Measurements from ENCODE around the gene EVL. TPM values are rescaled to one million over a fixed set of nuclear protein-coding genes. Genes with fewer than 3 reads are reported as not detected.

EVL gene
- total RNA-seq, 2 experiments from 2014 or later, result 206 to 298 TPM

DNA sequence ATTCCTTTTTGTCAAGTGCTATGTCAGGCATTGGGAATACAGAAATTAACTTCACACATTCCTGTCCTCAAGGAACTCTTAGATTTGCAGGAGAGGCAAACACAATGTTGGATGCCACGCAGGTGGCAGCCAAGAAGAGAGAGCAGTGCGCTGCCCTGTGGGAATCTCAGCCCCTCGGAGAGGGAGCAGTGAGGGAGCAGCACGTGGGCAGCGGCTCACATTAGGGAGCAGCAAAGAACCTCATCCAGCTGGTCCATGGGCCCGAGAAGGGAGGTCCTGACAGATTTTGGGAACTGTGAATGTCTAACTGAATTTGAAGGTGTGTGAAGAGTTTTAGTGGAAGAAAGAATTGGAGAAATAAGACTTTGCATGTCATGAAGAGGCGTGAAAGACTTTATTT is 47.2 kb upstream of the EVL start:
- no peaks in the 10 kb centered on the region for H3K36me3 ChIP-seq (ENCODE audit: insufficient read depth, low read length)
- ChIA-PET POLR2A (interaction anchor here (0.7 kb wide), 1 partner anchor 17 kb away, joined by 4 read pairs; no protein-coding TSS in a partner anchor), CTCF (ENCODE audit: unreplicated experiment) (no interaction called here)
- H2AFZ ChIP-seq (ENCODE audit: low read length), result no peak overlapping the region
- no peaks in the 10 kb centered on the region for H4K20me1 ChIP-seq (ENCODE audit: insufficient read depth, low read length)
- no peaks in the 10 kb centered on the region for H3K9me3 ChIP-seq (ENCODE audit: low read length)
- H3K9me2 ChIP-seq (ENCODE audit: insufficient read depth, low read length), result no peaks in the 10 kb centered on the region
- intact Hi-C loops (cut with micrococcal nuclease; ENCODE audit: unreplicated experiment), result no loop called here
- H3K79me2 ChIP-seq (ENCODE audit: insufficient read depth, low read depth, low read length), result no peaks in the 10 kb centered on the region
- no peak overlapping the region for H3K27ac ChIP-seq (ENCODE audit: low read depth, low read length, poor library complexity, severe bottlenecking)
- H3K4me2 ChIP-seq (ENCODE audit: low read length), result no peak overlapping the region
- no TSS peak for BruUV-seq (replicated peaks)
- no peak overlapping the region for H3K4me3 ChIP-seq (ENCODE audit: low read depth, low read length, poor library complexity, severe bottlenecking)
- no peak for DNase-seq (ENCODE audit: low spot score)
- H3K4me1 ChIP-seq (ENCODE audit: insufficient read depth, low read length, poor library complexity, severe bottlenecking), result peaks cover 9% of the 10 kb centered on the region
- TF ChIP-seq, protein P1, sequence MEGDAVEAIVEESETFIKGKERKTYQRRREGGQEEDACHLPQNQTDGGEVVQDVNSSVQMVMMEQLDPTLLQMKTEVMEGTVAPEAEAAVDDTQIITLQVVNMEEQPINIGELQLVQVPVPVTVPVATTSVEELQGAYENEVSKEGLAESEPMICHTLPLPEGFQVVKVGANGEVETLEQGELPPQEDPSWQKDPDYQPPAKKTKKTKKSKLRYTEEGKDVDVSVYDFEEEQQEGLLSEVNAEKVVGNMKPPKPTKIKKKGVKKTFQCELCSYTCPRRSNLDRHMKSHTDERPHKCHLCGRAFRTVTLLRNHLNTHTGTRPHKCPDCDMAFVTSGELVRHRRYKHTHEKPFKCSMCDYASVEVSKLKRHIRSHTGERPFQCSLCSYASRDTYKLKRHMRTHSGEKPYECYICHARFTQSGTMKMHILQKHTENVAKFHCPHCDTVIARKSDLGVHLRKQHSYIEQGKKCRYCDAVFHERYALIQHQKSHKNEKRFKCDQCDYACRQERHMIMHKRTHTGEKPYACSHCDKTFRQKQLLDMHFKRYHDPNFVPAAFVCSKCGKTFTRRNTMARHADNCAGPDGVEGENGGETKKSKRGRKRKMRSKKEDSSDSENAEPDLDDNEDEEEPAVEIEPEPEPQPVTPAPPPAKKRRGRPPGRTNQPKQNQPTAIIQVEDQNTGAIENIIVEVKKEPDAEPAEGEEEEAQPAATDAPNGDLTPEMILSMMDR (conservative IDR thresholded peaks at IDR 0.05; ENCODE audit: low read length), result no peak
- TF ChIP-seq EZH2phosphoT487 (IDR thresholded peaks at IDR 0.05; ENCODE audit: borderline replicate concordance, low read depth, low read length), result no peak

DNA sequence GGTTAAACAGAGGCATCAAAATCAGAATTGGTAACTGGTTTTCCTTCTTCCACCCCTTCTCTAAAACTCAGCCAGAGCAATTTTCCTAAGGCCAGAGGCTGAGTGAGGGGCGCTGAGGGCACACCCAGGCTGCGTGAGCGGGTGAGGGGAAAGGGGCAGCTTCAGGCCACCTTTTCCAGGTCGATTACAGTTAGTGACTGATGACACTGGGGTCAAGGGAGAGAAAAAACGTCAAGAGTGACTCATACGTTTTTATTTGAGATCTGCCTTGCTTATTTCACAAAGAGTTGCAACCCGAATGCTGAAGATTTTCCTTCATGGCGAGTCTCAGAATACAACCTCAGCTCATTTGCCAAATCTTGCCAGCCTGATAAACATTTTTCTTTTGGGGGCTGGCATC is 46.7 kb upstream of the EVL start:
- Histone ChIP-seq H3K36me3 (ENCODE audit: insufficient read depth, low read length) (no peaks in the 10 kb centered on the region), H3K9me2 (ENCODE audit: insufficient read depth, low read length) (no peaks in the 10 kb centered on the region), H2AFZ (ENCODE audit: low read length) (no peak overlapping the region), H4K20me1 (ENCODE audit: insufficient read depth, low read length) (no peaks in the 10 kb centered on the region), H3K4me3 (ENCODE audit: low read depth, low read length, poor library complexity, severe bottlenecking) (no peak overlapping the region), H3K27ac (ENCODE audit: low read depth, low read length, poor library complexity, severe bottlenecking) (no peak overlapping the region), H3K79me2 (ENCODE audit: insufficient read depth, low read depth, low read length) (no peaks in the 10 kb centered on the region), H3K4me2 (ENCODE audit: low read length) (no peak overlapping the region), H3K9me3 (ENCODE audit: low read length) (no peaks in the 10 kb centered on the region), H3K4me1 (ENCODE audit: insufficient read depth, low read length, poor library complexity, severe bottlenecking) (peaks cover 9% of the 10 kb centered on the region)
- ChIA-PET CTCF (ENCODE audit: unreplicated experiment) (no interaction called here), POLR2A (interaction anchor here (0.7 kb wide), 1 partner anchor 17 kb away, joined by 4 read pairs; no protein-coding TSS in a partner anchor)
- BruUV-seq (replicated peaks), result no TSS peak
- DNase-seq (ENCODE audit: low spot score), result no peak
- TF ChIP-seq, protein P1 (conservative IDR thresholded peaks at IDR 0.05; ENCODE audit: low read length), result no peak
- no peak for TF ChIP-seq EZH2phosphoT487 (IDR thresholded peaks at IDR 0.05; ENCODE audit: borderline replicate concordance, low read depth, low read length)
- intact Hi-C loops (cut with micrococcal nuclease; ENCODE audit: unreplicated experiment), result no loop called here

DNA sequence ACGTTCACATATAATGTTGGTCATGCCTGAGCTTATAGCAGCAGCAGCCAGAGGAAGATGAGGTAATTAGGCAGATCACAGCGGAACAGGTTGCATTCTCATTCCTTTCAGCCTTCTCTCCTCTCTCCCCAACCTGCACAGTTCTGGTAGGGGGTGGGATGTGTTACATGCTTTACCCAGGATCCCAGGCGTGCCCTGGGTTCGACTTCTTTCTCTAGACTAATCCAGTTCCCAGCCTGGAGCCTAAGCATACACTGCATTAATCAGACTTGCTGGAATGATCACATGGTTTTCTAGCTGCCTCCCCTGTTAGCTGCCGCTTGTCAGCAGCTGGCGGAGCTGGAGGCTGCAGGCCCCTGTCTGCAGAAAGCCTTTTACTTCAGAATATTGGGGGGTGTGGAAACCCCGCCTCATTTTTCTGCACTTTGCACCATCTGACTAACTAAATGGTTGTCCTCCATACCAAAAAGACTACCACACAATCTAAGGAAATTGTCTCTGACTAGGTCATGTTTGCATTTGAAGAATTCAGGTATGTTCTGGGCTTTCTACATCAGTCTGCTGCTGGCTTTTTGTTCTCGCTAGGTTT is 46.0 kb upstream of the EVL start:
- H3K9me2 ChIP-seq (ENCODE audit: insufficient read depth, low read length), result no peaks in the 10 kb centered on the region
- no TSS peak for BruUV-seq (replicated peaks)
- intact Hi-C loops (cut with micrococcal nuclease; ENCODE audit: unreplicated experiment), result no loop called here
- H3K4me2 ChIP-seq (ENCODE audit: low read length), result no peak overlapping the region
- POLR2A ChIA-PET, result no interaction called here
- no peak overlapping the region for H3K4me3 ChIP-seq (ENCODE audit: low read depth, low read length, poor library complexity, severe bottlenecking)
- TF ChIP-seq, protein P1 (conservative IDR thresholded peaks at IDR 0.05; ENCODE audit: low read length), result no peak
- no peak for TF ChIP-seq EZH2phosphoT487 (IDR thresholded peaks at IDR 0.05; ENCODE audit: borderline replicate concordance, low read depth, low read length)
- H3K27ac ChIP-seq (ENCODE audit: low read depth, low read length, poor library complexity, severe bottlenecking), result no peak overlapping the region
- CTCF ChIA-PET (ENCODE audit: unreplicated experiment), result no interaction called here
- H4K20me1 ChIP-seq (ENCODE audit: insufficient read depth, low read length), result no peaks in the 10 kb centered on the region
- H3K79me2 ChIP-seq (ENCODE audit: insufficient read depth, low read depth, low read length), result no peaks in the 10 kb centered on the region
- no peak for DNase-seq (ENCODE audit: low spot score)
- no peaks in the 10 kb centered on the region for H3K9me3 ChIP-seq (ENCODE audit: low read length)
- peaks cover 9% of the 10 kb centered on the region for H3K4me1 ChIP-seq (ENCODE audit: insufficient read depth, low read length, poor library complexity, severe bottlenecking)
- H2AFZ ChIP-seq (ENCODE audit: low read length), result no peak overlapping the region
- no peaks in the 10 kb centered on the region for H3K36me3 ChIP-seq (ENCODE audit: insufficient read depth, low read length)
